HAP-1 (cell line): ENCODE measurements around the gene NAALADL2.

ENCODE experiments used
- DNase-seq, 2 experiments: peaks; one replicate each; pipeline ENCODE4 v3.0.0-alpha.2; 2016 to 2020; ENCODE audit warnings: low spot score in 2 of 2
- H3K27me3 ChIP-seq: fragments of 250-450 bp; sonication (Bioruptor Pico); 2 replicates; pipeline ENCODE4 v1.5.1; 2020; ENCODE audit warnings: low read depth, mild to moderate bottlenecking, moderate library complexity
- H3K36me3 ChIP-seq: fragments of 250-450 bp; sonication (Bioruptor Pico); replicated peaks from 2 replicates; pipeline ENCODE4 v1.5.1; 2020; ENCODE audit warnings: mild to moderate bottlenecking
- H3K4me1 ChIP-seq: fragments of 250-450 bp; sonication (Bioruptor Pico); 2 replicates; pipeline ENCODE4 v1.5.1; 2020; ENCODE audit warnings: mild to moderate bottlenecking
- H3K4me3 ChIP-seq: fragments of 250-450 bp; sonication (Bioruptor Pico); 2 replicates; pipeline ENCODE4 v1.5.1; 2020; ENCODE audit warnings: mild to moderate bottlenecking, moderate library complexity
- H3K9me3 ChIP-seq: fragments of 250-450 bp; sonication (Bioruptor Pico); 2 replicates; pipeline ENCODE4 v1.5.1; 2020; ENCODE audit warnings: mild to moderate bottlenecking, moderate library complexity
- in situ Hi-C: fragments of 300-500 bp; cut with MboI; formaldehyde crosslinking; loops from 3 replicates; pipeline ENCODE4 v1.14.3; 2020; ENCODE audit warnings: low sequenced_read_pairs, inconsistent platforms, mixed read lengths

The NAALADL2 gene

DNA sequence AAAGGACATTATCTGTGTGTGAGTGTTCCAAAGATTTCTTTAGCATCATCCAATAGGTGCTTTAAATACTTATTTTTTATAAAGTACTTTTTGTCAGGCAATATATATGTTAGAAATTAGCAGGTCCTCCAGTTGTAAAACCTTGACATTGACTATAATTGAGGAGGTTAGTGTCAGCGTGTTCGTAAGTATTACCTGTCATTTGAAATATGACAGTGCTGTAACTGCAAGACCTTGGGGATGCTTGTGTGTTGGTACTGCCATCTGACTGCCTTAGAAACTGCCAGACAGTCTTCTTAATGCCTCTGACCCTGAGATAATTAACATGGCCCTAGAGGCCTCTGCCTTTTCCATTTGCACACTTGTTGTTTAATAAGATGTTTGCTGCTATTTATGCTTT, 170.7 kb downstream of the NAALADL2 start:
- H3K27me3 ChIP-seq = no peaks in the 10 kb centered on the region
- no peaks in the 10 kb centered on the region for H3K4me1 ChIP-seq
- H3K36me3 ChIP-seq = no peaks in the 10 kb centered on the region
- no peaks in the 10 kb centered on the region for H3K9me3 ChIP-seq
- no peak overlapping the region for H3K4me3 ChIP-seq
- in situ Hi-C loops = no loop called here
- DNase-seq = no peak

DNA sequence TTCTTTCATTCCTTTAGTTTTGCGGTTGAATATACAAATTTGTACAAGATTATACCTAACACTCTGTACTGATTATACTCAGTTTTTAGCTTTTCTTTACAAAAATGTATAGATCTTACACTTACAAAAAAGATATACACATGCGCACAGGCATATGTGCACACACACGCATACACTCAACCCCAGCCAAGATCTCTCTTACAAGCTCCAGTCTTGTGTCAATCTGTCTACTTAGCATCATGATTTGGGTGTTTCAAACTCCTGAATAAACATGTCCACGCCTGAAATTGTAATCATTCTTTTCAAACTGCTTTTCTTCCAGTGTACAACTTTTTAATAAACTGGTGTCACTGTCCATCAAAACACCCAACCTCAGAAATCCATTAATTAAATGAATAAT, 180.7 kb downstream of the NAALADL2 start:
- no peaks in the 10 kb centered on the region for H3K4me1 ChIP-seq
- no peaks in the 10 kb centered on the region for H3K36me3 ChIP-seq
- no peaks in the 10 kb centered on the region for H3K27me3 ChIP-seq
- no peaks in the 10 kb centered on the region for H3K9me3 ChIP-seq
- no peak overlapping the region for H3K4me3 ChIP-seq
- in situ Hi-C loops = no loop called here
- no peak for DNase-seq

DNA sequence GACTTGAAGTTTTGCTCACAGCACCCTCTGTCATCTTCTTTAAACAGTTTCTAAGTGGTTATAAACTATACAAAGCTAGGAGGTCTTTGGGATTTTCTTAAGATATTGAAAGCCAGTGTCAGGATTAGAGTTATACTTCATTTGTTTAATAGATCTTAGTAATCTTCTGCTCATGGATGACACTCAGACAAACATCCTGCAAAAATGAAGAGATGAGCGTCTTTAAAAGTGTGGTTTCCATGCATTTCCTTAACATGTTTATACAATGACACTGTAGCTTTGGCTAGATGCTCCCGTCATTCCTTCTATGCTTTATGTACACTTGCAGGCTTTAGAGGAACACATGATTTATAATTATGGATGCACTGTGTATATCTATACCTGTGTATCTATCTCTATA, 182.2 kb downstream of the NAALADL2 start:
- H3K9me3 ChIP-seq = no peaks in the 10 kb centered on the region
- in situ Hi-C loops = no loop called here
- H3K27me3 ChIP-seq = no peaks in the 10 kb centered on the region
- no peak for DNase-seq
- H3K36me3 ChIP-seq = no peaks in the 10 kb centered on the region
- H3K4me1 ChIP-seq = no peaks in the 10 kb centered on the region
- H3K4me3 ChIP-seq = no peak overlapping the region

DNA sequence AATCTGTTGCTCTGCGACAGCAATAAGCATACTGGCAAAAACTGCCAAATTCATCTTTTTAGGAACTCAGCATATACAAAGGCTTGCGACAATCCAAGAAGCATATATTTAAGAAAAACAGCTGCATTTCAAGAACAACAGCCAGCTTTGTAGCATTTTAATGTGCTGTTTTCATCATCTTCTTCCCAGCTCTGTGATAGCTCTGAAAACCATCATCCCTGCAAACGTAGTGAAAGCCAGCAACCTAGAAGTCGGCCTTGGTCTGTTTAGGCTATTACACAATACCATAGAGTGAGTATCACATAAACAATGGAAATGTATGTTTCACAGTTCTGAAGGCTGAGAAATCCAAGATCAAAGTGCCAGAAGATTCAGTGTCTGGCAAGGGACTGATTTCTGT, 187.5 kb downstream of the NAALADL2 start:
- in situ Hi-C loops = no loop called here
- H3K9me3 ChIP-seq = no peaks in the 10 kb centered on the region

DNA sequence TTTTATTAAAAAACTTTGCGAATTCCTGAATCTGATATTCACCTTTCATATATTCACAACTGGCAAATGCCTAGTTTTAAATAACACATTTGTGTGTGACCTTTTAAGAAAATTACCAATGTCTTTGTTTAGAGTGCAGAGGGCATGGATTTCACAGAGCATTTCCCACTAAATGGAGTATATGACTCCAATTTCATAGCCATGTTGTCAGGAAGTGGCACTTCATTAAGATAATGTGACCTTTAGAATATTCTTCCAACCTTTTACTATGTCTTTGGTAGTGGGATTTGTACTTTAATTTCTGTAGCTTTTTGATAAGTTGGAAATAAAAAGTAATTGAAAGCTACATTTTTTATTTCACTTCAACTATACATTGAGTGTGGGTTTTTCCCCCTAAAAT, 188.7 kb downstream of the NAALADL2 start:
- Histone ChIP-seq H3K4me3 (no peak overlapping the region), H3K36me3 (no peaks in the 10 kb centered on the region), H3K9me3 (no peaks in the 10 kb centered on the region), H3K4me1 (no peaks in the 10 kb centered on the region), H3K27me3 (no peaks in the 10 kb centered on the region)
- DNase-seq = no peak
- in situ Hi-C loops = no loop called here

More for the DNA sequence above, 187.5 kb downstream of the NAALADL2 start:
- Histone ChIP-seq H3K4me3 (no peak overlapping the region), H3K4me1 (no peaks in the 10 kb centered on the region), H3K36me3 (no peaks in the 10 kb centered on the region), H3K27me3 (no peaks in the 10 kb centered on the region)
- DNase-seq = no peak

DNA sequence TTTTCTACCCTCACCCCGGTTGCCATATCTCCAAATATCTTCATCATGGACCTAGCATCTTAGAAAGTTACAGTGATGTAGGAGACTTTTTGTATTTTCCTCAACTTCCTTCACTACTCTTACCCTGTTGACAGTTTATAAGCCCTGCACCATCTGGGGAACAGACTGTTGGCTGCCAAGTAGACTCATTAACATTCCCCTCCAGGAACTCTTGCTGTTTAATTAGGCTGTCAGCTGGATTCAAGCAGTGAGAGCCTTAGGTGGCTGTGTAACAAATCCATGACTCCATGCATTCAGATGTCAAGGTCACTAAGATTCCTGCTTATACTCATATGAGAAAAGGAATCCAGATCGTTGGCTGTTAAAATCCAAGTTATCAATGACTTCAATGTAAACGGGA, 198.3 kb downstream of the NAALADL2 start:
- Histone ChIP-seq H3K4me1 (no peaks in the 10 kb centered on the region), H3K27me3 (no peaks in the 10 kb centered on the region), H3K4me3 (no peak overlapping the region), H3K36me3 (no peaks in the 10 kb centered on the region), H3K9me3 (no peaks in the 10 kb centered on the region)
- no peak for DNase-seq
- in situ Hi-C loops = no loop called here

DNA sequence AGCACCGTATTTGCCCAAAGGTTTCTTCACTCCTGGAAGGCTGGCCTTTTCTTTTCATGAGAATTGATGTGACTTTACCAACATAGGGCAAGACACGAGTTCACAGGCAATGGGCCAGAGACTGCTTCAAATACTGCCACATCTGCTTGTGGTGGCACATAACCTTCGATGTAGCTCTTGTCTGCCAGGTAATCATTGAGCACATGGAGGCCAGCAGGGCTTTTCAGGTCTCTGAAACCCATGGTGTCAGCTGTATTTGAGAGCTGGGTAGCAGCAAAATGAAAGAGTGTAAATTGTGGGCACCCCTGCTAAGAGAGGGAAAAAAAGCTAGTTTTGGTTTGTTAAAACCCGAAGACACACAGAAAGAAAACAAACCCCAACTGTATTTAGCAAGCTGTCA, 200.7 kb downstream of the NAALADL2 start:
- no peaks in the 10 kb centered on the region for H3K4me1 ChIP-seq
- H3K4me3 ChIP-seq = no peak overlapping the region
- in situ Hi-C loops = no loop called here
- H3K36me3 ChIP-seq = no peaks in the 10 kb centered on the region
- DNase-seq = no peak
- no peaks in the 10 kb centered on the region for H3K9me3 ChIP-seq
- H3K27me3 ChIP-seq = no peaks in the 10 kb centered on the region

DNA sequence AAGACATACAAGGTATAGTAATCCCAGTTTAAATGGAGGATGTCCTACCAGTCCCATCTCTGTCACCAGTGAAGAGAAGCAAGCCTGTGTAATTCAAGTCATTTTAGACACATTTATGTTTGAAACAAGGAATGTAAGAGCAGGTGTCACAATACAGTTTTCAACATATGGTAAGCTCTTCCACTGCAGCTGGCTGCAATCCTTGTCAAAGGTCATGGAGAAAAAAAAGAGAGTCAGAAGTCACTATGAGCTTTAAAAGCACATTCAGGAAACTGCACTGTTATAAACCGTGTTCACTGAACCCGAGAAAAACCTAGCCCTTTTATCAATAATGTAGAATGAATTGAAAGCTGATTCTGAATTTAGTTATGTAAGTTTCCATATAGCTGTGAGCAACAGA, 206.4 kb downstream of the NAALADL2 start:
- Histone ChIP-seq H3K36me3 (no peaks in the 10 kb centered on the region), H3K4me1 (no peaks in the 10 kb centered on the region), H3K4me3 (no peak overlapping the region), H3K9me3 (no peaks in the 10 kb centered on the region), H3K27me3 (no peaks in the 10 kb centered on the region)
- in situ Hi-C loops = no loop called here
- no peak for DNase-seq

DNA sequence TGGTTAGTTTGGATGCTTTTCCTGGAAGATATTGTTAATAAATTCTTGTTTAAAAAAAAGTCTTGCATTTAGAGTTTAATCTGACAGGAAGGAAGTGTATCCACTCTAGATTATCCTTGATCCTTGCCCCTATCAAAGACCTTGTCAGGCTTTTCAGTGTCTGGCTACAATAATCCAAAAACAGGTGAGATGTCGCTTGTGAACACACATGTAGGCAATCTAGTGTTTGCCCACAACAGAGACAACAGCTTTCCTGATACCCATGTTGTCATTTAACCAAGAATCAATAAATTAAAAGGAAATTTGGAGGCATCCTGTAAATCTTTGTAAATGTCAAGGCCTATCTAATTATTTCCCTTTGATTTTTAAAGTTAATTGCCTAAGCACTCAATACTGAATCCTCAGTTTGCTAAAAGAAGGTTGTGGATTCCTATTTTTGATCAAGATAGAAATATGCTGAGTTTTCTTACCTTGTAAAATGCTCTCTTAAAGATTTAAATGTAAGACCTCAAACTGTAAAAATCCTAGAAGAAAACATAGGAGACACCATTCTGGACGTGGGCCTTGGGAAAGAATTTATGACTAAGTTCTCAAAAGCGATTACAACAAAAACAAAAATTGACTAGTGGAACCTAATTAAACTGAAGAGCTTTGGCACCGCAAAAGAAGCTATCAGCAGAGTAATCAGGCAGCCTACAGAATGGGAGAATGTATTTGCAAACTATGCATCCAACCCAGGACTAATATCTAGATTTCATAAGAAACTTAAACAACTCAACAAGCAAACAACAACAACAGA, 207.7 kb downstream of the NAALADL2 start:
- H3K4me3 ChIP-seq = no peak overlapping the region
- in situ Hi-C loops = no loop called here
- H3K36me3 ChIP-seq = no peaks in the 10 kb centered on the region
- no peak for DNase-seq
- no peaks in the 10 kb centered on the region for H3K4me1 ChIP-seq
- no peaks in the 10 kb centered on the region for H3K9me3 ChIP-seq
- H3K27me3 ChIP-seq = no peaks in the 10 kb centered on the region

DNA sequence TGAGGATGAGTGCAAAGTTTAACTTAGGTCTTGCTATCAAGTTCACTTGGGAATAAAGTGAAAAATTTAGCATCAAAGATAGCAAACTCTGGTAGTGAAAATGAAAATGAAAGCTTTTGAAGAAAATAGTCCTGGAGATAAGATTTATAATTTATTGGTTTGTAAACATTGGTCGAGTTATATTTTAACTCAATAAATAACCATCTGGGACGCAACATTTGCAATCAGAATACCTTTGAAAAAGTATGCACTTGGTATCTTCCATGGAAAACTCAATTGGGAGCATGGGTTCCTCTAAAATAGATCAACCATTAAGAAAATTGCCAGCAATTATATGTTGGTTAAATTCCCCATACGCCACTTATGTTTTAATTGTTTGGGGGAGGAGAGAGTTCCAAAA, 209.5 kb downstream of the NAALADL2 start:
- Histone ChIP-seq H3K4me3 (no peak overlapping the region), H3K9me3 (no peaks in the 10 kb centered on the region), H3K36me3 (no peaks in the 10 kb centered on the region), H3K4me1 (no peaks in the 10 kb centered on the region), H3K27me3 (no peaks in the 10 kb centered on the region)
- DNase-seq = no peak
- in situ Hi-C loops = no loop called here

DNA sequence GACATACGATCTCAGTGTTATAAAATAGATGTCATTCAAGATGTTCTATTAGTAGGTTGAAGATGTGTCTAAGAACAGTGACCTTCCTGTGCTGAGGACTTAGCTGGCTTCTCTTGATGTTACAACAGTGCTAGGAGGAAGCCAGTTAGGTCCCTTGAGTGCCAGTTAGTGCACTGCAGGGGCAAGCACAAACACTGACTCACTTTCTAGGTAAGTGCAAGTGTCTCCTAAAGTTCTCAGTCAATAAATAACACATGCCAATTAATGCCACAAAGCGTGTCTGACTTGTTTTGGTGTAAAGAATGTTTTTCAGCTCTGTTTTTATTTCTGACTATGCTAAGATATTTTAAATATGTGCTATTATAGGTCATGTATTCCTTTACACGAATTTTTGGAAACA, 211.8 kb downstream of the NAALADL2 start:
- Histone ChIP-seq H3K9me3 (no peaks in the 10 kb centered on the region), H3K4me1 (no peaks in the 10 kb centered on the region), H3K27me3 (no peaks in the 10 kb centered on the region), H3K36me3 (no peaks in the 10 kb centered on the region), H3K4me3 (no peak overlapping the region)
- no peak for DNase-seq
- in situ Hi-C loops = no loop called here

DNA sequence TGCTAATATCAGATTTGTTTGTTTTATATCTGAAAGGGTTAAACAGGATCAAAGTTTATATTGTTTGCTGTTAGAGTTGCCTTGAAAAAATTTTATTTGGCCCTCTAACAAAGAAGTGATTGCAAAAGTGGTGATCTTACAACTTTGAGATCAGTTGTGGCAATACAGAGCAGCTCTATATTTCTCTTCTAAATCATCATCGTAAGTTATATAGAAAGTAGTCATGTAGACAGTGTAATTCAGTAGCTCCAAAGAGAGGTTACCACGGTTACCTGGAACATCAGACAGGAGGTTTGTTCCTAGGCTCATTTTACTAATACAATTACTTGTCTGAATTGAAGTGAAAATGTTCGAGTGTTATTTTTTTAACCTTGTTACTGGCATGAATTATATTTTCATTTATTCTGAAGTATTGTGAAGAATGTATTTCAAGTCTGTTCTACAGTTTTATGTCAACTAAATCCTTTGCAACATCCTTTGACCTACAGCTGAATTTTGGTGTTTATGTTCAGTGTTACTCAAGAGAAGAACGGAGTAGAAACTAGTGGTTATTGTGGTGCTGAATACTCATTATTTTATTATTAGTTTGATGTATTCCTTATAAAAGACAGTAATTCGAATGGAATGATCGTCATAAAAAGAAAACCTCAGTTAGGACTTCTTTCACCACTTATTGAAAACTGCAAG, 214.2 kb downstream of the NAALADL2 start:
- Histone ChIP-seq H3K4me3 (no peak overlapping the region), H3K36me3 (no peaks in the 10 kb centered on the region), H3K4me1 (no peaks in the 10 kb centered on the region), H3K27me3 (no peaks in the 10 kb centered on the region), H3K9me3 (no peaks in the 10 kb centered on the region)
- no peak for DNase-seq
- in situ Hi-C loops = no loop called here

DNA sequence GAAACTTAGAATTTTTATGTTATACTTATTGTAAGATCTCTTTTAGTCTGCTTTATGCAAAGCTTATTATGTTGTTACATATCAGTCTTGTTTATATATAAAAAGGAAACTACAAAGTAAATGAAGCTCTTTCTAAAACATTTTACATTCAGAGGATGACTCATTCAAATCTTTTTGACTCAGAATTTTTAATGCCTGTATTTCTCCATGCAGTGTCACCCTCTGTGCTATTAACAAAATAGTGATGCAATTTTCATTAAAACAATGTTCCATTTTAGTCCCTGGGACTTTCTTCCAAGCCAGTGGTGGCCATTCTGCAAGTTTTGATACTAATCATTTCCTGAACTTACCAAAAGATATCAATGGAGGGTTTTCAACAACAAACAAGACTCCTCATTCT, 216.1 kb downstream of the NAALADL2 start:
- Histone ChIP-seq H3K9me3 (no peaks in the 10 kb centered on the region), H3K4me3 (no peak overlapping the region), H3K27me3 (no peaks in the 10 kb centered on the region), H3K4me1 (no peaks in the 10 kb centered on the region), H3K36me3 (no peaks in the 10 kb centered on the region)
- DNase-seq = no peak
- in situ Hi-C loops = no loop called here

DNA sequence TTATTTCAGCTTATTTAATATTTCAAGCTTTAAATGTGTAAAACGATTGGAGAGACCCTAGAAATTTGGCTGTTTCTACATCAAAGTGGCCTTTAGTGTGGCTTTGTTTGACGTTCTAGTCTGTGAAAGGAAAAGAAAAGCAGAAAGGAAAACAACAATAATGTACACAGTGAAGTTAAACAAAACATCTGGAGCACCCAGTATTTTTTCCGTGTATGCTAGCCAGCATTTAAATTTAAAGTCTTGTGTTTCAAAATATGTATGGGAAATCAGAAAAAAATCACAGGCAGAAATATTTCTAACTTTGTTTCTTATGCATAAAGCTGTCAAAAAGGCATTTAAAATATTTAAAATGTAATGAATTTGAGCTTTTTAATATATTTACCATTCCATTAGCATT, 218.1 kb downstream of the NAALADL2 start:
- no peak overlapping the region for H3K4me3 ChIP-seq
- H3K4me1 ChIP-seq = no peaks in the 10 kb centered on the region
- no peaks in the 10 kb centered on the region for H3K36me3 ChIP-seq
- DNase-seq = no peak
- H3K9me3 ChIP-seq = no peaks in the 10 kb centered on the region
- in situ Hi-C loops = no loop called here
- H3K27me3 ChIP-seq = no peaks in the 10 kb centered on the region
